HPDE6-E6E7 (cell line): ENCODE measurements around the gene BPIFB4.
"Not testable (repeated sequence)": the region's sequence is repeated elsewhere in the genome, so short reads cannot be mapped to it uniquely, and the experiment has no call there.

Experiments
- DNase-seq: peaks from one replicate; pipeline ENCODE4 v3.0.0; 2011; ENCODE audit warnings: missing footprints; ENCODE audit errors: extremely low spot score

Gene BPIFB4

DNA sequence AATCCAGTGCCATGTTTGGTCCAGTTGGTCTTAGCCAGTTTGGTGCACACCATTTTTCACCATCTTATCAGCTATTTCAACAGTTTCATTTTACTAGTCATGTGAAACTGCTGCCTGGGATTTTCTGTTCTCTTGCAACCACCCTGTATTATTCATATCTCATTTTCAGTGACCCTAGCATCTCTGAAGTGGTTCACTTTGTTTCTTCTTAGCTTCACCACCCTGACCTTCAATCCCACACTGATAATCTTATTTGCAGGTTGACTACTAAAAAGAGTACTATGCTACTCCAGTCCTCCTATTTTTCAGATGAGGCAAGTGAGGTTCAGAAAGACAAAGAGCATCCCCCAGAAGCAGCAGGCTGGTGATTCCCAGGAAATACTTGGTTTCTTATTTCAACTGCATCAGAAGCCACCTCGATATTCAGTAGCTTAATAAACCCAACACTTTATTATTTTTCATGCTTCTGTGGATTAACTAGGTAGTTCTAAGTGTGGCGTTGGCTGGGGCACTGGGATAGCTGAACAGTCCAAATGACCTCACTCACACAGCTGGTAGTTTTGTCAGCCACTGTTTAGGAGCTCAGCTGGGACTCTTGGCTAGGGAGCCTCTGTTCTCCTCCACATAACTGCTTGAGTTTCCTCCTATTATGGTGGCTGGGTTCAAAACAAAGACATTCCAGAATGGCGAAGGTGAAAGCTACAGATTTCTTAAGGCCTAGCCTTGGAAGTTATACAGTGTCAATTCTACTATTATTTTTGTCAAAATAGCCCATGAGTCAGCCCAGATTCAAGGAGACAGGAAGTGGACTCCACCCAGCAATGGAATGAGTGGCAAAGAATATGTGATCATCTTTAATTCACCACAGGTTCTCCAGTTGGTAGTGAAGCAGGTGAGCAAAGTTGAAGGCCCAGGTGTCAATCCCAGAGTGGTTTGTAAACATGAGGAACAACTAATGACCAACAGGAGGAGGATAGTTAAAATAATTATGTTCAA, 40.6 kb downstream of the BPIFB4 start:
- no peak for DNase-seq

DNA sequence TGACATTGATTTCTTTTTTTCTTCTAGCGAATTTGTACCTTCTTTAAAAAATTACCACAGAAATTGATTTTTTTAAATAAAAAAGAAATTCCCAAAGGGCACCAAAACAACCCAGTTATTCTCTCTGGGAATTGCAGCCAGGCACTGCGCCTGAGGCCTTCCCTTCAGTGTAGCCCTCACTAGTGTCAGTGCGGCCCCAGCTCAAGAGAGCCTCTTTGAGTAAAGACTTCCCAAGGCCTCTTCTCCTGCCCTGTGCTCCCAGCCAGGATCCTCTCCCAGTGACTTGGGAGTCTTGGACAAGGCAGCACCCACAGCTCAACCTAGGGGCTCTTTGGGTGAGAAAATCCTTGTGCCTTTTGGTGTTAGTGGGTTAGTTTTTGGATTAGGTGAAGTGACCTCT, 41.5 kb downstream of the BPIFB4 start:
- DNase-seq: no peak

DNA sequence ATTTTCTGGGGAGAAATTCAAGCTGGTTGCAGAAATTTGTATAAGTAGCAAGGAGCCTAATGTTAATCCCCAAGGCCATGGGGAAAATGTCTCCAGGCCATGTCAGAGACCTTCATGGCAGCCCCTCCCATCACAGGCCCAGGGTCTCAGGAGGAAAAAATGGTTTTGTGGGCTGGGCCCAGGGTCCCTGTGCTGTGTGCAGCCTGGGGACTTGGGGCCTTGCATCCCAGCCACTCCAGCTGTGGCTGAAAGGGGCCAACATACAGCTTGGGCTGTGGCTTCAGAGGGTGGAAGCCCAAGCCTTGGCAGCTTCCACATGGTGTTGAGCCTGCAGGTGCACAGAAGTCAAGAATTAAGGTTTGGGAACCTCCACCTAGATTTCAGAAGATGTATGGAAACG, 42.9 kb downstream of the BPIFB4 start:
- not testable (repeated sequence) for DNase-seq

- no peak for DNase-seq
Observed at GRCh38 chr20:33124261-33124660, 44.8 kb downstream of the BPIFB4 start.

- DNase-seq: no peak
Observed at GRCh38 chr20:33124994-33125393, 45.6 kb downstream of the BPIFB4 start.

DNA sequence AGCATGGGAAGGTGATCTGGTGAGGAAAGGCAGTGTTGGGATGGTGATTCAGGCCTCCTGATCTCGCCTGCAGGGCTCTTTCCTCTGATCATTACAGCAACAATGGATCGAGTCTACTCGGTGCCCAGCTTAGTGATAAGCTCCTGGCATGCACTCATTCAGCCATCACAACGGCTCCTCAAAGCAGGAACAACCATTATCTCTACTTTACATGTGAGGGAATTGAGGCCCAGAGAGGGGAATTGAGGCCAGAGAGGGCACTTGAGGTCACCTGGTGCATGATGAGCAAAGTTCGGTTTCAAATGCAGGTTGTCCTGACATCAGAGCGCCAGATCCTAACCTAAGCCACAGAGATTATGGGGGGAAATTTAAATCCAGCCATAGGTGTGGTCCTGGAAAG, 46.5 kb downstream of the BPIFB4 start:
- DNase-seq: no peak

DNA sequence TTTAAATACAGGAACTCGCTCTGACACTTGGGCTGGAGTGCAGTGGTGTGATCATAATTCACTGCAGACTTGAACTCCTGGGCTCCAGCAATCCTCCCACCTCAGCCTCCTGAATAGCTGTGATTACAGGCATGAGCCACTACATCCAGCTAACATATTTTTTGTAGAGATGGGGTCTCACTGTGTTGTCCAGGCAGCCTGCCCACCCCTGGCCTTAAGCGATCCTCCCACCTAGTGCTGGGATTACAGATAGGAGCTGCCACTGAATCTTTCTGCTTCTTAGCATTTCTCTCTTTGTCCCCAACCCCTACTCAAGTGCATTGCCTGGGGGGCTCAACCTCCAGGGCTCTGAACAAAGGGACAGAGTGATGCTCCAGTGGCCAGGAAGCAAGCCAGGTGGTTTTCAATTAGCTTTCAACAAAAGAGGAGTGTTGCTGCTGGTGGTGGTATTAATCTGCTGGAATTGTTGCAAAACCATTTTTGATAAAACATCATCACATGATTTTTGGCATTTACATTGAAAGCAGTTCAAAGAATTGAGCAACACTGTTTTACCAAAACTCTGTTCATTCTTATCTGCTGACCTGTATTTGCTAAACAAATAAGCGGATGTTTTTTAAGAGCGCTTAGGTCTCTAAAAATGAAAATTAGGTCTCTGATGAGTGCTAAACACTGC, 48.1 kb downstream of the BPIFB4 start:
- DNase-seq: no peak

GRCh38 chr20:33130568-33131061, 51.2 kb downstream of the BPIFB4 start:
- DNase-seq: no peak

DNA sequence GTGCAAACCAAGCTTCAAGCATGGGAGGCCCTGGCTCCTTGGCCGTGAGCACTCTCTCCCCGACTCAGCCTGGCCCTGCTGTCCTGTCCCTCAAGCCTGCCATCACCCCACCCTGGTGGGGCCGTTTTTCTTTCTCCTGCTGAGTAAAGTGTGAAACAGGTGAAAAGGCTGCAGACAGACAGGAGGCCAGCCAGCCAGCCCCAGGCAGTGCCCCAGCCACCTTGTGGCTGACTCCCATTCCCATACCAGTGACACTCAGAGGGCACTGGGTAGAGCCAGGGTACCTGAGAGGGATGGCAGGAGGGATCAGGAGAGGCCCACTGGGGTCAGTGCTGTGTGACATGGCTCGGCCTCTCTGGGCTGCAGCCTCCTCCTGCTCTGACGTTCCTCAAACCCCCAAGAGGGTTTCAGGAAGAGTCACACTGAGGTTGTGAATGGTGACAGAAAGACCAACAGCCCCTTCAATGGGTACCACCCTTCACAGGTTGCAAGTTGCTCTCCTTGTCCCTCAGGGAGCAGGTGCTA, 52.6 kb downstream of the BPIFB4 start:
- no peak for DNase-seq

- no peak for DNase-seq
Observed at GRCh38 chr20:33132513-33133372, 53.3 kb downstream of the BPIFB4 start.

DNA sequence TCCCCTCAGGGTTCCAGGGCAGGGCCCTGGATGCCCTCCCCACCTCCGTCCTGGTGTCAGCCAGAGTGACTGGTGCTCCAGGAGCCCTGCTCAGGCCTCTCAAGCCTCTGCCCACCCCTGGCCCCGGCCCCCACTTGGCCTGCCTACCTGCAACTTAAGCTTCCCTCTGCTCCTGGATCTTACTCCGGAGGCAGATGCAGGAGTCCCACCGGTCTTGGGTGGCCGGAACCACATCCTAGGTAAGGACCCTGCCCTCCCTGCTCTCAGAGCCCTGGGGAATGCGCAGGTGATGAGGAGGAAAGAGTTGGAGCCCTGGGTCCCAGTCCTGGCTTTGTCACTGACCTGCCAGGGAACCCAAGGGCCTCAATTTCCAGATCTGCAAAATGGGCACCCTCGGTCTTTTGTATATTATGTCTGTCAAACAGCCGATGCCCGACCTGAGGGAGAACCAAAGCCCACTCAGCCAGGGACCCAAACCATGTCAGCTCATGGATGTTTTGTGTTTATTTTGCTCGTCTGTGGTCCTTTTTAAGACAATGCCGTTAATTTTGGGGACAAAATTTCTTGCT, 54.0 kb downstream of the BPIFB4 start:
- DNase-seq: no peak

DNA sequence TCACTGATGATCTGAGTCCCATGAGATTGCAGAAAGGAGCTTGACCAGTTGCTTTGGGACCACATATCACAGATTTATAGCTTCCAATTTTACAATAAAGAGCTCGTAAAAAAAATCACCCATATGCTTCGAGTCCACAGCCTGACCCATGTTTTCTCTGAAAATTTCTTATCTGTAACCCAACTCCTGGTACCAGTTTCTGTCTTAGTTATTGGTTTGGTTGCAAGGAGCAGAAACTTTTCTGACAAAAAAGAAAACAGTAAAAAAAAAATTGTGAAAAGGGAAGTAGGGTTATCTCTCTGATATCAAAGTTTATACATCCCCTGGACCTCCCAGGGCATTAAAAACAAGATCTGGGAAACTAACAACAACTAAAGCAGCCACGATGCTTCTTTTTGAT, 57.8 kb downstream of the BPIFB4 start:
- DNase-seq: no peak

DNA sequence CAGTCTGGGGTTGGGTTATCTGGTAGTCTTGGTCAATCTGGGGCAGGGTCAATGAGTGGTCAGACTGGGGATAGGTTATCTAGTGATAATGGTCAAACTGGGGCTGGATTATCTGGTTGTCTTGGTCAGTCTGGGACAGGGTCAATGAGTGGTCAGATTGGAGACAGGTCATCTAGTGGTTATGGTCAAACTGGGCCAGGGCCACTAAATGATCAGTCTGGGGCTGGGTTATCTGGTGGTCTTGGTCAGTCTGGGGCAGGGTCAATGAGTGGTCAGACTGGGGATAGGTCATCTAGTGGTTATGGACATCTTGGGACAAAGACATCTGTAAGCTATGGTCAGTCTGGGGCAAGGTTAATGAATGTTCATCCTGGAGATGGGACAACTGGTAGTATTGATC, 60.0 kb downstream of the BPIFB4 start:
- DNase-seq: no peak

DNA sequence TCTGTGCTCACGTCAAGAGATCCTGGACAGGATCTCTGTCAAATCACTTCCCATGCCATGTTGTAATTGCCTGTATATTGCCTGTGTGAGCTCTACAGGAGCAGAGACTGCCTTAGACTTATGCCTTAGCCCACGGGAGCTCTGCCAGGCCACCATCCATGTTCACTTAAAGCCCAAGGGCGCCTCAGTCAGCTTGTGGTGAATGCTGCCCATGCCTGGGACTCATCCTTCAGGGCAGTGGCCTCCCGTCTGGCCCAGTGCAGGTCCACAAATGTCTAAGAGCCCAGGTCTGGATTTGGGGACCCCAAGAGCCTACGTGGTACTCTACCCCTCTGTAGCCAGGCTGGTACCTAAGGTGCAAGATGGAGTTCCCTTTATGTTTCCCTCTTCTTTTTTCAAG, 66.1 kb downstream of the BPIFB4 start:
- DNase-seq: no peak

- DNase-seq: no peak
Observed at GRCh38 chr20:33147299-33147698, 67.9 kb downstream of the BPIFB4 start.

DNA sequence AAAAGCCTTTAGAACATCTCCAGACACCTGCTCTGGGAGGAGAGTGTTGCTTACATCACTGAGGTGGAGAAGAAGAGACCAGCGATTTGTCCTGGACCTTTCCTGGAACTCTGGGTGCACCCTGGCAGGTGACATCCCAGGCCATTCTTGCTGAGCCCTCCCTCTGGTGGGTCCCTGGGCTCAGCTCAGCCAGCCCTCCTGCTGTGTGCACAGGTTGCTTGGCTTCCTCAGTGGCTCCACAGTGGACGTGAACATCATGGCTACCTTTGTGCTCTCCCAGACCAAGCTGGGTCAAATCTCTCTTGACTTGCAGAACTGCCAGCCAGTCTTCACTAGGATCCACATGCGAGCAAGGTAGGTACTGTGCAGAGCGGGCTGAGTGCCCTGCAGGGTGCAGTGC, 68.6 kb downstream of the BPIFB4 start:
- no peak for DNase-seq

DNA sequence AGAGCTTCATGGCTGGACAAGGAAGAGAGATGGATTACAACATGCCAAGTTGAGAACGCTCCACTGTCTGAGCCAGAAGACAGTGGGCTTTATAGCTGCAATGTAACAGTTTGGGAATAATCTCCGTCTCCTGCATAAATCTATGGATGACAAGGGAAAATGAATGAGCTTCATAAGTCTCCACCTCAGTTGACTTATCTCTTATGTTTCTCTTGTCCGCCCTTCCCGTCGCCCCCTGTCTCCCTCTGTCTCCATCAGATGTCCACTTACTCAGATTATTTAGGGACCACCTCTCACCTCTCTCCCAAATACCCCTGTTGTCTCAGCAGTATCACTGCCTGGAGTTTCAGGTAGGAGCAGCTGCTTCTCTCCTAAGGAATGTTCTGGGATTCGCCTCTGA, 74.8 kb downstream of the BPIFB4 start:
- no peak for DNase-seq

- no peak for DNase-seq
Observed at GRCh38 chr20:33158637-33159385, 79.4 kb downstream of the BPIFB4 start.

DNA sequence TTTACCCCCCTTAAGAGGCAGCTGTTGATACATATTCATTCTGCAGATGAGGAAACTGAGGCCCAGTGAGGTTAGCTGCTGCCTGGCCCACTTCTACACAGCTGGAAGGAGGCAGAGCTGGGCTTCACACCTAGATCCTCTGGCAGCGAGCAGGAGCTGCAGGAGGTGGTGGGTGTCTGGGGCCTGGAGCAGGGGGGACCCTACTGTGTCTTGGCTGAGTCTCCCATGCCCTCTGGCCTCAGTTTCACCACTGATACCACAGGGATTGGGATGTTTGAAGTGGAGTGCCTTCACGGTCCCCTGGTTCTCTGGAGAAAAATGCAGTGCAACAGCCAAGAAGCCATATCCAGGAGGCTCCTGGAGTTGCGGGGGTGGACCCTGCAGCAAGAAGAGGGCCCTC, 80.3 kb downstream of the BPIFB4 start:
- no peak for DNase-seq

DNA sequence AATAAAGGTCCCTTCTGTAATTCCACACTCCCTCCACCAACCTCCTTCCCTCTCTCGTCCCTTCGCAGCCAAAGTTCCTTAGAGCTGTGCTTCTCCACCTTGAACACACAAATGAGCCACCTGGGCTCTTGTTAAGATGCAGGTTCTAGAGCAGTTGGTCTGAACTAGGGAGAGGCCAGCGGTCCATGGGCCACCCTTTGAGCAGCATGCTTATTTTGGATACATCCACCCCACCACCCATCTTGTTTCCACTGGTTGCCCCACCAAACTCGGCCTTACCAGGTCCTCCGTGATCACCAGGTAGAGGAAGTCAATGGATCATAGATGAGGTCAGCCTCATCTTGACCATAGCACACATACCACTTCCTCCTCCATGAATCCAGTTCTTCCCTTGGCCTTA, 81.2 kb downstream of the BPIFB4 start:
- DNase-seq: no peak
